Colon (tissue), 2 donors: ENCODE data around the gene CD4.
"Not testable (repeated sequence)": the region's sequence is repeated elsewhere in the genome, so short reads cannot be mapped to it uniquely, and the experiment has no call there.

Experiments used
- FAIRE-seq: peaks from 2 replicates; lab custom pipeline; 2012; peaks lifted over from hg19 to GRCh38; lab: Jason Lieb, UNC
- donor health status: control.
- donor health status: control.

Gene CD4

GRCh38 chr12:6849976-6850560, 60.7 kb downstream of the CD4 start:
- no peak for FAIRE-seq

GRCh38 chr12:6850796-6851152, 61.4 kb downstream of the CD4 start:
- no peak for FAIRE-seq

DNA sequence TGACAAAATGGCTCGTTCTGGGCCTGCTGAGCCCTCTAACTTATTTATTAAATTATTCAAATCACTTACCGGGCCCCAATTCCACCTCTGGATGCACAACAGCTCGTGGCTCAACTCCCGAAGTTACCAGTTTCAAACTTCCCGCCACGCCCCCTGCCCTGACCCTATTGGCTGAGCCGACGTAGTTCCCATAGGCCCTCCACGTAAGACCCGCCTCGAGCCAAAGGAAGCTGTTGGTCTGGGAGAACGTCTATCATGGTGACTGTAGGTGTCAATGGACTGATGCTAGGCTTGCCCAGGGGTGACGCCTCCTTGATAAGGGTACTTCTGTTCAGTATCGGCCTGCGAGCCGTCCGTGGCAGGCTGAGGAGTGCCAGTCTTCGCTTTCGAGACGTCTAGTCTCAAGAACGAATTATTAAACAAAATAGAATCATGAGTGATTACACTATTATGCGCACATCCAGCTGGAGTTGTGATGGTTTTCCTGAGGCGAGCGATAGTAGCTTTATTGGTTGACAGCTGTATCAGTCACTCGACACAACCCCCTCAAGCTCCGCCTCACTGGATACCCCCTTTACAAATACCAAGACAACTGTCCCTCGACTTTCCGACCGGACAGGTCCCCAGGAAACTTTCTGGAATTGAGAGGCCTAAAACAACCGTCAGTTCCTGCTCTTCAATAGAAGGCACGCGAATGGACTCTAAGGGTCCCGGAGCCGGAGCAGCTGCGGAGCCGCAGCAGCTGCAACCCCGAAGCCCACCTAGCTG, 62.0 kb downstream of the CD4 start, which contains the start of gene CDCA3:
Gene CDCA3, minus strand, starts transcription at position 134 of the 768 bp plus-strand sequence. CDS start 334 bp downstream, outside the sequence.
- peak; percentile 31 for FAIRE-seq

- peak; percentile 83 for FAIRE-seq
Measured at GRCh38 chr12:6851921-6852650, 62.8 kb downstream of the CD4 start, which contains the start of gene USP5. USP5 (plus strand) TSS chr12:6852150; CDS start chr12:6852180, 30 bp downstream.

- FAIRE-seq, result no peak
Measured at GRCh38 chr12:6852651-6853354, 63.5 kb downstream of the CD4 start.

DNA sequence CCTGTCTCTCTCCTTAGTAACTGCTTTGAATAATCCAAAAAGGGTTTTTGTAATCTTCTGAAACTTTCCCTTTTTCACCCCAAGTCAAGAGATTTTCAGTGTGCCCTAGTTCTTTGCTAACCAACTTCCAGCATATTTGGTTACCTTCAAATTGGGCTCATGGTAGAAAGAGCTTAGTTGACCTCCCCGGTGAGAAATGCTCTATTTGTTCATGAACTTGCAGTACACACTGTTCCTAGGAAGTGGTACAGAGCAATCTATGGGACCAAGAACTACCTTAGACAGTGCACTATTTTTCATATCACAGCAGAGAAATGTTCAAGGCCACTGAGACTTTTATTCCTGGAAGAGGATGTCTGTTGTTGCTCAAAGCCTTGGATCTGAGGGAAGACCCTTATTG, 64.3 kb downstream of the CD4 start:
- FAIRE-seq, result no peak

GRCh38 chr12:6854036-6854435, 64.7 kb downstream of the CD4 start:
- FAIRE-seq, result no peak

GRCh38 chr12:6855322-6855721, 66.0 kb downstream of the CD4 start:
- FAIRE-seq, result no peak

DNA sequence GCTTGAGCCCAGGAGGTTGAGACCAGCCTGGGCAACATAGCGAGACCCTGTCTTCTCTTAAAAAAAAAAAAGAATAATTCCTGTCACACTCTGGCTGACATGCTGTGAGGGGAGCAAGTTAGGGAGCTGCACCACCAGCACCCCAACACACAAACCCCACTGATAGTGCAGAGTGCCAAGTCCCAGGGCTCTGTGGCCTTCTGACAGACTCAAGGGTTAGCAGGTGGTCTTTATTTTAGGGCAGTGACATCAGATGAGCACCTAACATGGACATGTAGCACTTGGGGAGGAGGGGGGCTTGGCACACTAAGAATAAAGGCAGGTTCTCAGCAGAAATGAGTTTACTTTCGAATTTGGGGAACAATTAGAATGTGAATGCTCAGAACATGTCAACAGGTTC, 69.5 kb downstream of the CD4 start:
- FAIRE-seq, result no peak

DNA sequence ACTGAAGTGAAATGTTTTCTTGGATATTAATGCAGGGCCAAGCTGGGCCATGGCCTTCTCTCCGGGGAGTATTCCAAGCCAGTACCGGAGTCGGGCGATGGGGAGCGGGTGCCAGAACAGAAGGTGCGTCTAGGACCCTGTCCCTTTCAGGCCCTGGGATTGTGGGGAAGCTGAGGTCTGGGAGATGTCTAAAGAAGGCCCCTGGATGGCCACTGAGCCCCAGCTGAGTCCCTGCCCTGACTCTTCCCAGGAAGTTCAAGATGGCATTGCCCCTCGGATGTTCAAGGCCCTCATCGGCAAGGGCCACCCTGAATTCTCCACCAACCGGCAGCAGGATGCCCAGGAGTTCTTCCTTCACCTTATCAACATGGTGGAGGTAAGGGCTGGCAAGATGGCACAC, 70.8 kb downstream of the CD4 start:
- no peak for FAIRE-seq

DNA sequence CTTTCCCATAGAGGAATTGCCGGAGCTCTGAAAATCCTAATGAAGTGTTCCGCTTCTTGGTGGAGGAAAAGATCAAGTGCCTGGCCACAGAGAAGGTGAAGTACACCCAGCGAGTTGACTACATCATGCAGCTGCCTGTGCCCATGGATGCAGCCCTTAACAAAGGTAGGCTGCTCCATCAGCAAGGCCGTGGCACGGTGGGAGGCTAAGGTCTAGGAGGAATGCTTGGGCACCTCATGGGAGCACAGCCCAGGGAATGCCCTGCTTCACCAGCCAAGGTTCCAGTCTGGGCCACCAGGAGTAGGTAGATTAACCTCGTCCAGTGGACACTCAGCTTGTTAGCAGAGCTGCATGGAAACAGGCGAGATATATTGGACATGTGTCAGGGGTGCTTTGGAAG, 71.6 kb downstream of the CD4 start:
- no peak for FAIRE-seq

GRCh38 chr12:6861391-6861790, 72.1 kb downstream of the CD4 start:
- FAIRE-seq, result no peak

DNA sequence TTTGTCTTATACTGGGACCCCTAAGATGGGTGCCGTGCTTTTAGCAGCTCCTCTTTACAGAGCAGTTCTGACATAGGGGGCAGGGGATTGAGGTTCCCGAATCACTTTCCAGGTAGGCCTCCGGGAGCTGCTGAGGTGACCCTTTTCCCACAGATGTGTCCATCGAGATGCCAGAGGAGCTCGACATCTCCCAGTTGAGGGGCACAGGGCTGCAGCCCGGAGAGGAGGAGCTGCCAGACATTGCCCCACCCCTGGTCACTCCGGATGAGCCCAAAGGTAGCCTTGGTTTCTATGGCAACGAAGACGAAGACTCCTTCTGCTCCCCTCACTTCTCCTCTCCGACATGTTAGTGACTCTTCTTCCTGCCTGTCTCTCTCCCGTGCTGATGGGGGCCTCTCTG, 73.7 kb downstream of the CD4 start:
- FAIRE-seq, result no peak

GRCh38 chr12:6863586-6864321, 74.4 kb downstream of the CD4 start:
- no peak for FAIRE-seq

- not testable (repeated sequence) for FAIRE-seq
Measured at GRCh38 chr12:6865307-6865706, 76.0 kb downstream of the CD4 start.

DNA sequence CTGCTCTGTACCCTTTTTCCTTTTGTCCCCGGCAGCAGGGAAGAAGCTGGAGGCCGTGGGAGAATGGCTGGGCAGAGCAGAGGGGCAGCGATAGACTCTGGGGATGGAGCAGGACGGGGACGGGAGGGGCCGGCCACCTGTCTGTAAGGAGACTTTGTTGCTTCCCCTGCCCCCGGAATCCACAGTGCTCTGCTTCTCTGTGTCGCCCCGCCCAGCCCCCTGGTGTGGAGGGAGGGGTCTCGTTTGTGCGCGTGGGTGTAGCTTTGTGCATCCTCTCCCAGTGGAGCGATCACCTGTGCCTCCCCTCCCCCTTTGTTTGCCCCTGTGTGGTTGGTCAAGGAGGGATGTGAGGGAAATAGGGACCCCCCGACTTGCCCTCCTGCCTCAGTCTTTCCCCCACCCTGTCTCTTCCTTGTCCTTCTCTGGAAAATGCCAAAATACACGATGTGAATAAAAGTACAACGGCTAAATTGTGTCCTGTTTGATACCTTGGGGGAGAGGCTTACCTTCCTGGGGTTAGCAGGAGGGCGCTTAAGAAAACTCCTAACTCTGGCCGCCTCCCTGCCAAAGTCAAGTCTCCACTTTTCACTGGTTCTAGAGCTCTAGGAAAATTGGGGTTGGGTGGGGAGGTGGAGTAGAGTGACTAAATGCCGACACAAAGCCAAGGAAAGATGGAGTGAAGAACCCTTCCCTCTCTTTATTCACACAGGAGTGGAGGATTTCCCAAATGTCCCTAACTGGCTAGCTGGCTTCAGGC, 77.0 kb downstream of the CD4 start:
- no peak for FAIRE-seq

DNA sequence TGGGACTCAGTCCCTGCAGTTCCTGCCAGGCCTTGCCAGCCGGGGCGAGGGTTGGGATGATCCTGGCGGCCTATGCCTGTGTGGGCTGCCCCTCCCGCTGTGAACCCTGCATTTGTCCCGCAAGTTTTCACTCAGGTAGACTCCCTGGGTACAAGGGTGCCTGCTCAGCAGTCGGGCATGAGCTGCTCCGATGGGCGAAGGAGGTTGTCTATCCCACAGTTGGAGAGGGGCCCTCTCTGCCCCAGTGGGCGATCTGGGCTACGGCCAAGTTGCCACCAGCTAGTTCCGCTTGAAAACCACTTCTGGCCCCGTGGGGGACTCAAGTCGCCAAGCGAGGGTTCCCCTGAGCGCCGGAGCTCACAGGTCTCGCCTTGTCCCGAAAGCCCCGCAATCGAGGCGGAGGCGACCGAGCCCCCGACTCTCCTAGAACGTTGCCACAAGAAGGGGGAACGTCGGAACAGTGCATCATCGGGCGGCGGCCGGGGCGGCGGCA, 77.6 kb downstream of the CD4 start:
- no peak for FAIRE-seq

- no peak for FAIRE-seq
Measured at GRCh38 chr12:6867413-6868210, 78.3 kb downstream of the CD4 start, which contains the start of gene TPI1. TPI1 (plus strand) TSS chr12:6867531; CDS start chr12:6867567, 36 bp downstream.

- no peak for FAIRE-seq
Measured at GRCh38 chr12:6868211-6869048, 79.1 kb downstream of the CD4 start.
